ENCODE data around the gene GAK.

- TF ChIP-seq MXI1 (conservative IDR thresholded peaks at IDR 0.05; ENCODE audit: poor library complexity, severe bottlenecking) (no peak), EZH2 (IDR thresholded peaks at IDR 0.05; ENCODE audit: borderline replicate concordance, insufficient read depth, low read length, poor library complexity, severe bottlenecking) (no peak), CTCF (IDR thresholded peaks at IDR 0.05; ENCODE audit: poor library complexity, severe bottlenecking) (no peak)
Measured at GRCh38 chr4:813900-814299, 118.2 kb downstream of the GAK start.
